NCI-H748 treated with DMSO at 0.1 percent for 48 hours (cell line): Measurements from ENCODE around the gene PAX2.

Source experiments
- DNase-seq: peaks from one replicate; lab custom pipeline; 2025; lab: John Stamatoyannopoulos, UW

Gene PAX2

DNA sequence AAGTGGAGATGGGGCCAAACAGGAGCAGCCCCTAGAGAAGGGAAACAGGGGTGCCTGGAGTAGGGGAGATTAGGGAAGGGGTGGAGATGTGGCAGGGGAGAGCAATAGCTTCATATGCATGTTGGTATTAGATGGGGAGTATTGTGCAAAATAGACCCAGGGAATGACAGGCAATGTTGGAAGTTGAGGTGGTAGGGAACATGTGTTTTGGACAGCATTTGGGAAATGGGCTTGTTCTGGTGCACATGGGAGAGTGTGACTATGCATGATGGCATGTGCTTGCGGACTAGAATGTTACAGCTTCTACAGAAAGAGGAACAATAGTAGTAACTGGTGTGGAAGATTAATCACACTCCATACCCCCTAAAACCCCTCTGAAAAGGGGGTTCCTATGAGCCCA lies 10.4 kb downstream of the PAX2 start:
- no peak for DNase-seq

DNA sequence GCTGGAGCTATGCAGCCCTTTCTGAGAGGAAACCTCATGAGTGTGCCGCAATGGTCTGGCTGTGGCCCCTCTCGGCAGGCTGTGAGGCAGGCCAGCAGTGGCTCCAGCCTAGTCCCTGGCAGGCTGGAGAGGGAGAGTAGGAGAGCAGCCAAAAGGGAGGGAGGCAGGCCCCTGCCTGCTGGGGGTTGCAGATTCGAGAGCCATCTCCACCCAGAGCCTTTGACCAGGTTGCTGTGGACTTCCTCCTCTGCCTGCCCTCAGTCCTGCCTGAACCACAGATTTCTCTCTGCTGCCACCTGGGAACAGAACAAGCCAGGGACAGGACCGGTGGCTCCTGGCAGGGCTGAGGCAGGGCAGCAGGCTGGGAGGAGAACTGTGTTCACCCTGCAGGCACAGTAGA lies 13.9 kb downstream of the PAX2 start:
- no peak for DNase-seq

DNA sequence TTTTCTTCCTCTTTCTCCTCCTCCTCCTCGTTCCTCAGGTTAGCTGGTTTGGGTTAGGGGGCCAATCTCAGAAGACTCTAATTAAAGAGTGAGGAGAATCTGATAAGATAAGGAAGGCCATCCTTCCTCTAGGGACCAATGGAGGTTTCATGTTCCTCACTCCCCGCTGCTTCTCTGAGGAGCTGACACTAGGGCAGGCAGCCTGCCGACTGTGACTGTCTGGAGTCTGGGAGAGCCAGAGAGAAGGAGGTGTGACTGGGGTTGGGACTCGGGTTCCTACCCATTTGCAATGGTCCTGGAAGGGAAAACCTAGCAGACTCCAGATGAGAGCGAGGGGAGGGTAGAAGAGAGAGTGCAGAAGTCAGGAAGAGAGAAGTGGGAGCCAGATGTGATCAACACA lies 15.3 kb downstream of the PAX2 start:
- DNase-seq: no peak

DNA sequence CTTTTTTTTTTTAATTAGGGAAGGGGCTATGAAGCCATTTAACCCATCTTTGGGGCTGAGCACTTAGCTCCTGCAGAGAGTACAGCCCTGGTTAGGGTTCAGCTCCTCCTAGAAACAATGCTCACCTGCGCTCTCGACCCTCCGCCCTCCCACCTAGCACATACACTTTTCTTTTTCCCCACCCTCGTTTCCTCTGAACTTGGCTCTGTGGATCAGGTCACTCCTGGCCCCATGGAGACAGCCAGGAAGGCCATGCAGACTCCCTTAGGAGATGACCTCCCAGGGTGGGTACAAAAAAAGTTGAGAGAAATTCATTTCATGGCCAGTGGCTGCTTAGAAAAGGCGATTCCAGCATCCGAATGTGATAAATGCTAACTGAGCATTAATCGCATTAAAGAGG lies 15.8 kb downstream of the PAX2 start:
- DNase-seq: no peak

DNA sequence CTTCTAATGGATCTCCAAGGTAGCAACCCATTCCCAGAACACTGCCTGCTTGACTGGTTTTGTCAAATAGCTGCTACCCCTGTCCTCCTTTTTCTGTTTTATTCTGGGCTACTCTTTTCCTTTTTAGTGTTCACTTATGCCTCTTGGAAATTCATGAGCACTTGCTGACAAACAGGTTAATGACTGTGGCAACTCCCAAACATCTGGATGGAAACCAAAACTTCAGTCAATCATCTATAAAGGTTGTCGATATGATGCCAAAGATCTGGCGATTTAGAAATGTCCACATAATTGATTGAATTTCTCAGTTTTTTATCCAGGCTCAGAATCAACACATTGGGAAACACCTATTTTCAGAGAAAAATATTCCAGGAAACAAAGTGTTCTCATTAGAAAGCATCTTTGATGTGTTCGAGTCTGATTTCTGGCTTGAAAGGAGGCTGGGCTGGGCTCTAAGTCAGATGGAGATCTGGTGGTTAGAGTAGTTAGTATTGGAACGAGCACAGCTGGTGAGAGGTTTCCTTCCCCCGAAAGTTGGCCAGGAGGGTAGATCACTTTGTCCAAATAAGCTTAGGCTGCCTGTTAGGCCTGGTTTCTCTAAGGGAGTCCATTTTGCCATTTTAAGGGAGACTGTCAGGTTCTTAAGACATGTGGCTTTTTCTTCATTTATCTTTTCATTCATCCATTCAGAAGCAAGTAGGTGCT lies 17.8 kb downstream of the PAX2 start:
- DNase-seq: no peak

DNA sequence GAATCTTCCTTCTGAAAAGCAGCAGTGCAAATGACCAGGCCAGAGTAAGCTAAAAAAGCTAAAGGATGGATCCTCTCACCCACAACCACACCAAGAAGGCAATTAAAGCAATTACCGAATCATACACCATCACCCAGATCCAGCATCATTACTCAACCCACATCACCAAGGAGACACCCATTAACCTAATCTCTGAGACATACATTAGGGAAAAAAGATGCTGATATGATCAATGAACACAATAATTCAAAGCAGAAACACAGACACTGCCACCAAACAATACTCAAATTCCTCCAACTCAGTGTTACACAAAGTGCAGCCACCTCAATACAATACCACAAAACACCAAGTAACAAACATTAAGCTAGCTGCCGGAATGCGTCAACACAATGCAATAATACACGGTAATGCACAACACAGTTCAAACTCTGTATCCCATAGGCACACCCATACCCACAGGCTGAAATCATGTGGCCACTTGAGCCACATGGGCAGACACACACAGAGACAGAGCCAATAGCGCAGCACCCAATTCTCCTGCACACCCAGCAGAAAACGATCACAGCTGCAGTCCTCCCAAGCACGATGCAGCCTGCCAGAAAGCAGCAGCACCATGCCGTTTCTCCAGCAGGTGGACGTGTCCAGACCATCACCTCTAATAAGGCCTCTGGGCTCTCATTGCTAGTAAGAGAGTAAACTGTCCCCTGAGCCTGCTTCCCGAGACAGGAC lies 21.5 kb downstream of the PAX2 start:
- DNase-seq: no peak

DNA sequence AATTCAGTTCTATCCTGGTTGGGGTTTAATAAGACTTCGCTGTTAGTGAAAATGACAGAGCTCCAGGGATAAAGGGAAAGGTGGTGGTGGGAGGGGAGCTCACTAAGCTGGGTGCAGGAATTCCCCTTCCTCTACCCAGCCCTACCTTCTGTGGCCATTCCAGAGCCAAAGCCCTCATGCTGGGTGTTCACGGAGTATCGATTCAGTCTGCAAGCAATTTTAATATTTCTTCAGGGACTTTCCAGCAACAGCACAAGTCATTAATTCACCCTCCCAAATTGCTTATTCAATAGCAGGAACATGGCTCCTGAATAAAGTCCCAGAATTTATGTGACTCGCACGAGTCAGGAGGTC lies 22.0 kb downstream of the PAX2 start:
- no peak for DNase-seq

DNA sequence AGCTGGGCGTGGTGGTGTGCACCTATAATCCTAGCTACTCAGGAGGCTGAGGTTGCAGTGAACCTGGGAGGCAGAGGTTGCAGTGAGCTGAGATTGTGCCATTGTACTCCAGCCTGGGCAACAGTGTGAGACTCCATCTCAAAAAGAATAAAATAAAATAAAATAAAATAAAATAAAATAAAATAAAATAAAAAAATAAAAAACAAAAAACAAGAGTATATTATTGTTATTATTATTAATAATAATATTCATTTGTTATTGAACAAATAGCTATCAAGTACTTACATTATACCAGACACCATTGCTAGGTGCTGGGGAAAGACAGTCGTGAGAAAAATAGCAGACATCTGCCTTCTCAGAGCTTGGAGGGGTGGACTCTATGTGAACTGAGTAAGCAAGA lies 24.1 kb downstream of the PAX2 start:
- no peak for DNase-seq

DNA sequence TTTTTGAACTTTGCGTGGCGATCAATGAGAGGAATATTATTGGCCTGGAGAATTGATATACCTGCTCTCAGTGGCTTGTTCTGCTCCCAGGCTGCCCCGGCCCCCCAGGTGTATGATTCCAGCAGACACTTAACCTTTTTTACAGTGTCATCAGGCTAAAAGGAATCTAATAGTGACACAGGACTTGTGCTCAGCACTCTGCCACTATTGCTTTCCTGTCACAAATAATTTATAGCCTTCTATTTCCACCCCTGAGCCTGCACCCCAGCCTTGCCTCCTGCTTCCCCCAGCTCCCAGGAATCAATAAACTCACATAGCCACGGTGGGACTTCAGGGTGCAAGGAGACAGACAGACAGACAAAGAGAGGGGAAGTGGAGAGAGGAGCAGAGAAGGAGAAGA lies 28.3 kb downstream of the PAX2 start:
- DNase-seq: no peak

DNA sequence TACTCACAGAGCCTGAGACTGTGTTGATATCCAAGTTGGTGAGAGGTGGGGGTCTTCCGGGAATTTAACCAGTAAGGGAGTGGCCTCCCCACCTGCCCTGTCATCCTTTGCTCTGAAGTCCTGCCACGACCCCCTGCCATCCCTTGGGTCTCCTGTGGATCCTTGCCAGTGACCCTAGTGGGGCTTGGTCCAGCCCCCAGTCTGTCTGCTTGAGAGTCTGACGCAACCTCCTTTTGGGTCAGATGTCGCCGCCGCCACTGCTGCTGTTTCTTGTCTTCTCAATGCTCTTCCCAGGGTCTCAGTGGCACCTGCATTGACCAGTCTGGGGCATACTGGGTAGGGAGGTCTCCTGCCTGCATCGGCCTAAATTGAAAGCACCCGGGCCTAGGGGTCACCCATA lies 28.8 kb downstream of the PAX2 start:
- no peak for DNase-seq

DNA sequence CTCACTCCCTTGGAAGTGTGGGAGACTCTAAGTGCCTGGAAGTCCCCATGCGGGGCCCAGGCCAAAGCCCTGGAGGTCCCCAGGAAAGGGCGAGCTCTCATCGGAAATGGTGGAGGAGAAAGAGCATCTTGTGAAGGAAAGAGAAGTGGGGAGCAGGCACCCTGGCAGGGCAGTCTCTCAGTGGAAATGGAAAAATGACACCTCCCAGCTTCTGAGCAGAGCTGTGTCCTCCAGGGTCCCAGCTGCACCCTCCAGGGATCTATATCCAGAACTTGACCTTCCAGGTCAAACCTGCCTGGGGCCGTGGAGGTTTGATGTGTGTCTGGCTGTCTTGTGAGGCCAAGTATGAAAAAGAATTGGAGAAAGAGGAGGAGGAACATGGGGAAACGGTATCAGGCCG lies 29.5 kb downstream of the PAX2 start:
- DNase-seq: no peak

DNA sequence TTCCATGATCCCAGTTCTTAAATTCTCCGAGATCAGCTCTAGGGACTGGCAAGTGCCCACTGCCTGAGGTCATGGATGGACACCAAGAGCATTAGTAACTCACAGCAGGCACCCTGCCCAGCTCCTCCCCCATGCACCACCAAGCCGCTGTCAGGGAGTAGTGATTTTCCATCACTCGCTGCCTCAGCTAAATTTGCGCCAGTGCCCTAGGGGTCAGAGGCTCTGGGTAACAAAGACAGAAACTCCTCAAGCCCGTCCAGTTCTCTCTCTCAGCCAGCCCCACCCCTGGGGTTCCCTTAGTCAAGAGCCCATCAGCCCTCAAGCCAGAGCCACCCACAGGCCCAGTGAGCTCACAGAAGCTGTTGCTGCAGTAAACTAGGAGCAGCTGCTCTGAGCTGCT lies 30.0 kb downstream of the PAX2 start:
- no peak for DNase-seq

DNA sequence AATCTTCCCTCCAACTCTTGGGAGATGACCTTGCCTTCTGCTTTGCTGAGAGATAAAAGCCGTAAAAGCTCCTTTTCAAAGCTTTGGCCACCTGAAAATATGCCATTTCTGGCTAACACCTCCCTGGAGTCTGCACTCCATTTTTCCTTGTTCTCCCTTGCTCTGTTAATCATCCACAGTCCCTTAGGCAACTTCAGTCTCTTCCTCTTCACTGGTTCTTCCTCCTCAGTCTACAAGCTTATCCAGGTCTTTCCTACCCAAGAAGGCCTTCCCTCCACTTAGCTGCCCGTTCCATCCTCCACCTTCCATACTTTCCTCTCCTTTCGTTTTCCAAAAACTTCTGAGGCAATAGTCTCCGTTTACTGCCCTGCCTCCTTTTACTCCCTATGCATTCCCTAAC lies 30.5 kb downstream of the PAX2 start:
- no peak for DNase-seq

DNA sequence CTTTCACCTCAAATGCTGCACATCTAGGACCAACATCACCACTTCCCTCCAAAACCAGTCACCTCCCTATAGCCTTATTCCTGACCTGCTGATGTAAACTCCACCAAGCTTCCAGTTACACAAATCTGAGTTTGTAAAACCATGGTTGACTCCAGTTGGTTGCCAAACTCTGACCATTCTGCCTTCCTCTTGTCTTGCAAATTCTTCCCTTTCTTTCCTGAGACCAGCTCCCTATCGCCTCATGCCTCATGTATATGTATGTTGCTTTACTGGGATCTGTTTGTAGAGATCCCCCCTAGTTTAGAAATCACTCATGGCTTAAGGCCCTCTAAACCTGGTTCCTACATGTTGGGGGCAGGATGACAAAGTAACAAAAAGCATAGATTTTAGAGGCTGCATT lies 31.3 kb downstream of the PAX2 start:
- no peak for DNase-seq

DNA sequence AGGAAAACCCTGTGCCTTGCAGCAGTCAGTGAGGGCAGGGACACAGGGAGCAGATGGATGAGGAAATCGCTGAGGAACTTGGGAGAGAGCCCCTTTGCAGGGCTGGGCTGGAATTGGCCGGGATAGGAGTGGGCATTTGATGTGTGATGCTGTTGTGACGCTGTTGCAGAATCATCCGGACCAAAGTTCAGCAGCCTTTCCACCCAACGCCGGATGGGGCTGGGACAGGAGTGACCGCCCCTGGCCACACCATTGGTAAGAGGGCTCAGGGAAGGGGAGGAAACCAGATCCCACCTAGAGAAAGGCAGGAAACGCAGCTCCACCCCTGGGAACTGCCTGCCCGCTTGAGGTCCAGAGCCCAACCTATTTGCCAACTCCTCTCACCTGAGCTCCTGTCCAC lies 33.9 kb downstream of the PAX2 start:
- no peak for DNase-seq

DNA sequence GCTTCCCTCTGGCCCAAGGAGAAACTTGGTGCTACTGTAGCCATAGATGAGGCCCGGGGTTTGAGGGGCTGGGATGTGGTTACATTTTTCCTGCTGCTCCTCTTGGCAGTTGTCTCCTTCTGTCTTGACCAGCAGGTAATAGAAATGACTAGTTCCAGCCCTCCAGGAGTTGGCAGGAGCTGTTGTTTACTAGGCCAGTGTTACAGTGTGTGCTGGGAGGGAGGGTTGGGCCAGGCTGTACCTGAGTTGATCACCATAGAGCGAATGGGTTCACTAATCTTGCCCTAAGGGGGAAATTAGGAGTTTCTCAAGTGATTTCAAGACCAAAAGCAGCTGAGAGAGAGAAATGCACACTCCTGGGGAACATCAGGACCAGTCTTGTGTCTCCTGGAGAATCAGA lies 34.9 kb downstream of the PAX2 start:
- DNase-seq: no peak

DNA sequence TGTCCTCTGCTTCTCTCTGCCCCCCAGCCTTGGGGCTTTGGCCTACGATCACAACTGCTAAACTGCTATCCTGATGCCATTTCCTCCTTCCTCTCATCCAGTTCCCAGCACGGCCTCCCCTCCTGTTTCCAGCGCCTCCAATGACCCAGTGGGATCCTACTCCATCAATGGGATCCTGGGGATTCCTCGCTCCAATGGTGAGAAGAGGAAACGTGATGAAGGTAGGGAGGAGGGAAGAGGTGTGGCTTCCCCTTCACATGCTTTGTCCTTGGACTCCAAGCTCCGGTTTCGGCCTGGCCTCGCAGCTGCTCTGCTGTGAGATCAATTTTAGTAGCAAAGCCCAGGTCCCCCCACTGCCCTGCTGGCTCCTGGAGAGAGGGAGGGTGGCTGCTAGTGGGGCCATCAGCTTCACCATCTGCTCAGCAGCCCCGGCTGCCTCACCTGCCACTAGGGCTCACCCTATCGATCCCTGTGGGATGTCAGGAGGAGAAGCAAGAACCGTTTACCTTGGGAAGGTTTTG lies 35.8 kb downstream of the PAX2 start:
- DNase-seq: no peak

DNA sequence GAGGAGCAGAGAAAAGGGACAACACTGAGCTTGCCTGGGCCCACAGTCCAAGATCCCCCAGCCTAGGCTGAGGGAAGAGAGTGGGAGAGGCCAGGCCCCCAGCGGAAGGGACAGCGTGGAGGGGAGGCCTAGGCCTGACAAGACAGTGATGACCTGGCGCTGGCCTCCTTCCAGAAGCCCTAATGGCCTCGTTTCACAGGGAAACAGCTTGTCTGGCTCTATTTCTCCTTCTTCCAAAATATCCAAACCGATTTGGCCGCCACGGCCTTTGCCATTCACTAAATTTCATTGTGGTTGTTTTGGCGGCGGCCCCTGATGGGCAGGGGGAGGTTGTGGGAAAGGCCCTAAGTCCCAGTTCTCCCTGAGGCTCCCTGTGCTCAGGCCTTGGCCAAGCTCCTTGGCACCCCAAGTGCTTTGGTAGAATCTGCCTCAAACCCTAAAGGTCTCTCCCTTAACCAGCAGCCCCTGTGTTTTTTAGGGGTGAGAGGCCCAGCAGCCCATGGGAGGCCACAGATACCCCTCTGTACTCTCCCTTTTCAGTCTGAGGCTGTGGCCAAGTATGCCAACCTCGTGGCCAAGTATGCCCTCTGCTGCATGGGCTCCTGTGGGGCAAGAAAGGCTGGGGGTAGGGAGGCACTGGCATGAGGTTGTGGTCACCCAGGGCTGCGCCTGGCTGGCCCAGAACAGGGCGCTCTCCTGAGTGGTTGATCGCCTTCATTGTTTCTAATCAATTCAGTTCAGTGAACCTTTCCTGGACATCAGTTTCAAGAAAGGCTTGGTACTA lies 37.3 kb downstream of the PAX2 start:
- DNase-seq: no peak

DNA sequence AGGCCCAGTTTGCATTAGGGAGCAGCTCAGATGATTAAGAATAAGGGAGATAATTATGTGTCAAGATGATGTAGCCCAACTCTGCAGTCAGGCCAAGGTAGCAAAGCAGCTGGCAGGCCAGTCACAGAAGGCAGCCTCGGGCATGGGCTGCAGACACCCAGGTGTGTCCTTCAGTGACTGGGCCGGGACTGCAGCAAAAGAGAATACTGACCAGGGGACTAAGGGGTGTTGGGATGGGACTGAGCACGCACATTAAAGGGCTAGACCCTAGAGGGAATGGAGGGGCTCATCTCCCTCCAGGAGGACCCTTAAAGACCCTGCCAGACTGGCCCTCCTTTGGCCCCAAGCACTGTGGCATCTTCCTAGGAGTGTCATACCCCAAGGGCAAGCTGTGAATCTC lies 38.7 kb downstream of the PAX2 start:
- no peak for DNase-seq

DNA sequence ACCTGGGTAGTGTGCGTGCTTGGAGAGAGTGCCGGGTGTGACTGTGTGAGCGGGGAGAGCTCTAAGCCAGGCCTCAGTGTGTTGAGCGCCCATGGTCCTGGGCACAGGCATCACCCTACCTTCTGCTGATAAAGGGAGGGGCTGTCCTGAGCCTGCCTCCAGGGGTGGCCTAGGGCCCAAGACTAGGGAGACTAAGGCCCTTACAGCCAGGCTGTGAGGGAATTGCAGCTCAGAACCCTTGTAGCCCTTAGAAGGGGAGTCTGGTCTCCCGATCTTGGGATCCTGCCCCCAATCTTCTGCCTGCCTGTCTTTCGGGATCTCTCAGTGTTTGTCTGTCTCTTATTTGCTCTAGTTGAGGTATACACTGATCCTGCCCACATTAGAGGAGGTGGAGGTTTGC lies 41.2 kb downstream of the PAX2 start:
- no peak for DNase-seq

DNA sequence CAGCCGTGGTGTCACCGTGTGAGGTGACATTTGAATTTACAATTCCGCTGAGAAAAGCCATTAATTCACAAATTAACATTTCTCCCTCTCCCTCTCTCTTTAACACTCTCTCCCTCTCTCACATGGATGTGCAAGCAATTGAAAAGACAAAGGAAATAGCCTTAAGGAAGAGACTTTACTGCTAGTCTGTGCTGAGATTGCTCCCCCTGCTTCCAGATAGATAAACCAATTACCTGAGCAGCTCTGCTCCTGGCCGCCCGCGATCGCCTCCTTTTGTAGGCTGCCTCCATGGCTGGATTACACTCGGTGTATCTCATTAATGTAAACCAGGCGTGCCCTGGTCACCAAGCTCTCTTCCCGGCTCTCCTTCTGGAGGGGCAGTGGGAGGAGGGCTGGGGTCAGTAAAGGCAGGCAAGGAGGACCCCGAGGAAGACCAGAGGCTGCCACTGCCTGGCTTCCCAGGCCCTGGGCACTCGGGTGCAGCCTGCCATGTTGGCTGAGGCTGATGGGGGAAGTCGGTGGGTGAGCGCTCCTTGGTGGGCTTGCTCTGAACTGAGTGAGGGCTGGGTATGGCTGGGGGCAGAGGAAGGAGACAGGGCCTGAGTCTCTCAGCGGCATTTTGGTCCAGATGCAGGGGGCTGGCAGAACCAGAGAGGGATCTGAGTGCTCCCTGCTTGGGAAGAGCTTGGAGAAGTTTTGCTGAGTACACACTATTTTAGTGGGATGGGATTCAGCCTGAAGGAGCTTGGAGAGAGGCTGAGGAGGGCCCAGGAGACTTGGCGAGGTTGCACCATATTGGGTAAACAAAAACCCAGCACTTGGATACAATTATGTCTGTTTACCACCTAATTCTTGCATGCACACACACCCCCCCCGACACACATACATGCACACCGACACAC lies 42.9 kb downstream of the PAX2 start:
- no peak for DNase-seq

DNA sequence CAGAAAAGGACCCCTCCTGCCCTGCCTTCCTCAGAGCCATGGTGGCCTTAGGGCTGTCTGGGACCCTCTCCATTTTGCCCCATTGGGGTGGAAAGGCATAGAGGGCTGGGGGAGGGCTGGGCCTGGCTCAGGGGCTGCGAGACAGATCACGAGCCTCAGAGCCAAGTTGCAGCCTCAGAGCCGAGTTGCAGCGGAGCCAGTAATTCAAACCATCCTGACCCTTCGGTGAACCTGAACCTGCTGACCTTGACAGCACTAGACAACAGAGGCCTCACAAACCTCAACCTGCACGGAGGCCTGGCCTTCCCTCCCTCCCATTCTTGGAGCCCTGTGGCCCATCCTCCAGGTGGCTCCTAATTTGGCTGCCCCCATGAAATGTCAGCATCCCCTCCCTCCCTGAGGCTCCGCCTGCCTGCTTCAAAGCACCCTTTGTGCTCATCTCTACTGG lies 45.4 kb downstream of the PAX2 start:
- DNase-seq: no peak
